GM15510 (cell line): Measurements from ENCODE around the gene ZNF3.

Experiments used
- POLR2A ChIP-seq: IDR thresholded peaks from 3 replicates; pipeline ENCODE4 v1.6.1; 2011; ENCODE audit warnings: borderline replicate concordance; ENCODE audit not compliant: insufficient read length; ENCODE audit errors: extremely low read depth

The ZNF3 gene

GRCh38 chr7:100080907-100081534 is 502 bp downstream of the ZNF3 start:
- TF ChIP-seq POLR2A: no peak

GRCh38 chr7:100079024-100079560 is 2.4 kb downstream of the ZNF3 start:
- TF ChIP-seq POLR2A: no peak

- TF ChIP-seq POLR2A: no peak
Observed at GRCh38 chr7:100077205-100077604, 4.3 kb downstream of the ZNF3 start.

- no peak for TF ChIP-seq POLR2A
Observed at GRCh38 chr7:100075418-100075817, 6.1 kb downstream of the ZNF3 start.

- no peak for TF ChIP-seq POLR2A
Observed at GRCh38 chr7:100074841-100075240, 6.7 kb downstream of the ZNF3 start.

- no peak for TF ChIP-seq POLR2A
Observed at GRCh38 chr7:100072462-100072861, 9.1 kb downstream of the ZNF3 start.

- no peak for TF ChIP-seq POLR2A
Observed at GRCh38 chr7:100071018-100071723, 10.4 kb downstream of the ZNF3 start.

GRCh38 chr7:100069991-100070390 is 11.5 kb downstream of the ZNF3 start:
- no peak for TF ChIP-seq POLR2A

- TF ChIP-seq POLR2A: no peak
Observed at GRCh38 chr7:100066953-100067352, 14.6 kb downstream of the ZNF3 start.

- no peak for TF ChIP-seq POLR2A
Observed at GRCh38 chr7:100065452-100066186, 15.9 kb downstream of the ZNF3 start.

- no peak for TF ChIP-seq POLR2A
Observed at GRCh38 chr7:100064162-100064561, 17.4 kb downstream of the ZNF3 start.

- TF ChIP-seq POLR2A: no peak
Observed at GRCh38 chr7:100063376-100063775, 18.1 kb downstream of the ZNF3 start.

- TF ChIP-seq POLR2A: no peak
Observed at GRCh38 chr7:100061518-100062193, 19.9 kb downstream of the ZNF3 start.

- TF ChIP-seq POLR2A: no peak
Observed at GRCh38 chr7:100059251-100059739, 22.2 kb downstream of the ZNF3 start.

- no peak for TF ChIP-seq POLR2A
Observed at GRCh38 chr7:100057006-100057405, 24.5 kb downstream of the ZNF3 start.

- TF ChIP-seq POLR2A: no peak
Observed at GRCh38 chr7:100053215-100053614, 28.3 kb downstream of the ZNF3 start.

- TF ChIP-seq POLR2A: no peak
Observed at GRCh38 chr7:100051611-100052010, 29.9 kb downstream of the ZNF3 start.
